Panc1 (cell line): ENCODE data around the gene DHRS13. TPM values are rescaled to one million over a fixed set of nuclear protein-coding genes. Genes with fewer than 3 reads are reported as not detected.
A peak's percentile ranks its signal among the peaks of the same experiment; 100 is the strongest.

Experiments
- ATAC-seq: fragments of 200-7000 bp; cut with Tn5 transposase; 2 replicates; pipeline ENCODE4 v1.9.1; 2020; ENCODE audit warnings: mild to moderate bottlenecking, moderate library complexity
- BruUV-seq: library from RNA; stranded (reverse); fragments of 400-500 nt; replicated peaks from 2 replicates; lab custom pipeline; 2021; lab: Mats Ljungman, UMichigan
- CTCF ChIA-PET: fragments of 300-600 bp; sonication (Branson Sonifier 250); formaldehyde crosslinking; loops from one replicate; lab custom pipeline; 2022; ENCODE audit warnings: antibody characterized with exemption; lab: Charles Lee
- POLR2A ChIA-PET: fragments of 300-600 bp; sonication (Branson Sonifier 250); formaldehyde crosslinking; loops from one replicate; lab custom pipeline; 2022; ENCODE audit warnings: antibody characterized with exemption; lab: Charles Lee
- DNase-seq: peaks from one replicate; pipeline ENCODE4 v3.0.0-alpha.2; 2010; ENCODE audit warnings: low read depth, low spot score
- H3K27ac ChIP-seq: 2 replicates; pipeline ENCODE4 v1.5.1; 2011; ENCODE audit warnings: mild to moderate bottlenecking, low read length, inconsistent platforms
- H3K27me3 ChIP-seq: fragments of 200-500 bp; sonication (Bioruptor generic); 2 replicates; pipeline ENCODE4 v1.6.0; 2014; ENCODE audit warnings: low read length, inconsistent platforms; ENCODE audit not compliant: control insufficient read depth, insufficient read depth
- H3K36me3 ChIP-seq: fragments of 200-500 bp; sonication (Bioruptor generic); 2 replicates; pipeline ENCODE4 v1.5.1; 2014; ENCODE audit warnings: inconsistent platforms, mild to moderate bottlenecking, low read length, moderate library complexity; ENCODE audit not compliant: control insufficient read depth, insufficient read depth
- H3K4me1 ChIP-seq: 2 replicates; pipeline ENCODE4 v1.5.1; 2011; ENCODE audit warnings: inconsistent platforms, mild to moderate bottlenecking, low read length, moderate library complexity; ENCODE audit not compliant: control insufficient read depth, insufficient read depth
- H3K4me3 ChIP-seq, 2 experiments: 2 replicates each; pipeline ENCODE4 v1.5.1; 2011 to 2012; ENCODE audit warnings: low read depth in 2 of 2, low read length in 2 of 2, mild to moderate bottlenecking in 2 of 2, inconsistent platforms in 1 of 2, moderate library complexity in 1 of 2
- H3K9me3 ChIP-seq: fragments of 200-500 bp; sonication (Bioruptor generic); 2 replicates; pipeline ENCODE4 v1.5.1; 2014; ENCODE audit warnings: low read depth, mild to moderate bottlenecking, inconsistent platforms, low read length, moderate library complexity; ENCODE audit not compliant: control insufficient read depth, insufficient read depth
- CTCF ChIP-seq: fragments of 450-650 bp; IDR thresholded peaks from 2 replicates; pipeline ENCODE4 v1.5.1; 2017; ENCODE audit warnings: mild to moderate bottlenecking
- POLR2AphosphoS5 ChIP-seq: IDR thresholded peaks from 2 replicates; pipeline ENCODE4 v1.6.1; 2012; ENCODE audit warnings: mild to moderate bottlenecking, low read depth, low read length, moderate library complexity
- REST ChIP-seq, 2 experiments: IDR thresholded peaks; 2 replicates each; pipeline ENCODE4 v1.6.1; 2011 to 2012; ENCODE audit warnings: low read depth in 2 of 2, control low read depth in 1 of 2, low read length in 1 of 2, mild to moderate bottlenecking in 1 of 2, moderate library complexity in 1 of 2; ENCODE audit not compliant: insufficient read depth in 1 of 2
- SIN3A ChIP-seq: IDR thresholded peaks from 2 replicates; pipeline ENCODE4 v1.6.1; 2012; ENCODE audit warnings: low read depth, mild to moderate bottlenecking, low read length, moderate library complexity, borderline replicate concordance; ENCODE audit not compliant: insufficient read depth
- TCF7L2 ChIP-seq: IDR thresholded peaks from 2 replicates; pipeline ENCODE4 v1.6.1; 2011; ENCODE audit warnings: mild to moderate bottlenecking, low read depth, low read length, inconsistent platforms
- in situ Hi-C: cut with HindIII; loops from 2 replicates; pipeline ENCODE4 v1.10.0; 2016; ENCODE audit warnings: low sequenced_read_pairs, low pct_unique_long_range_greater_than_20kb
- intact Hi-C: fragments of 100-400 bp; cut with micrococcal nuclease; formaldehyde crosslinking; loops from one replicate; pipeline ENCODE4 v1.10.0; 2022; ENCODE audit not compliant: unreplicated experiment
- total RNA-seq: library from RNA; stranded (reverse); gene quantifications from one replicate; pipeline ENCODE4 v1.2.1, GENCODE V29; 2021; ENCODE audit not compliant: unreplicated experiment

Gene DHRS13
- total RNA-seq, 1 experiment from 2014 or later = 5.2 TPM

GRCh38 chr17:28942925-28943324, 40.0 kb upstream of the DHRS13 start:
- Histone ChIP-seq H3K27ac (no peak overlapping the region), H3K36me3 (peaks cover 6% of the 10 kb centered on the region), H3K27me3 (no peaks in the 10 kb centered on the region), H3K4me1 (peaks cover 58% of the 10 kb centered on the region), H3K9me3 (no peaks in the 10 kb centered on the region), H3K4me3 (no peak overlapping the region)
- ChIA-PET CTCF (no interaction called here), POLR2A (no interaction called here)
- no peak for DNase-seq
- no TSS peak for BruUV-seq
- in situ Hi-C loops = no loop called here
- TF ChIP-seq REST (IDR thresholded peaks at IDR 0.05; ENCODE audit: insufficient read depth in 1 of 2, low read depth in 2 of 2, low read length in 1 of 2) (no peak), SIN3A (no peak), CTCF (no peak), POLR2AphosphoS5 (no peak), TCF7L2 (no peak)
- ATAC-seq = no peak
- intact Hi-C loops = no loop called here

- Histone ChIP-seq H3K9me3 (no peaks in the 10 kb centered on the region), H3K4me1 (peaks cover 57% of the 10 kb centered on the region), H3K27me3 (no peaks in the 10 kb centered on the region), H3K4me3 (no peak overlapping the region), H3K27ac (no peak overlapping the region), H3K36me3 (peaks cover 6% of the 10 kb centered on the region)
- in situ Hi-C loops (no loop called here), intact Hi-C loops (no loop called here)
- DNase-seq (no peak), ATAC-seq (no peak)
- ChIA-PET POLR2A (interaction anchor here (0.6 kb wide), 1 partner anchor 39 kb away, joined by 3 read pairs; no protein-coding TSS in a partner anchor), CTCF (interaction anchor here (0.6 kb wide), 2 partner anchors 116 to 472 kb away, joined by 3 to 4 read pairs; no protein-coding TSS in a partner anchor)
- TF ChIP-seq SIN3A = no peak
- no peak for TF ChIP-seq POLR2AphosphoS5
- no peak for TF ChIP-seq CTCF
- no peak for TF ChIP-seq REST (IDR thresholded peaks at IDR 0.05; ENCODE audit: insufficient read depth in 1 of 2, low read depth in 2 of 2, low read length in 1 of 2)
- TF ChIP-seq TCF7L2 = peak; percentile 88
- no TSS peak for BruUV-seq
These were observed 38.4 kb upstream of the DHRS13 start for GRCh38 chr17:28941251-28941650.
